Ectodermal cell (in vitro differentiated cells): ENCODE measurements around the gene S100A5.
A peak's percentile ranks its signal among the peaks of the same experiment; 100 is the strongest.
"Not testable (repeated sequence)": the region's sequence is repeated elsewhere in the genome, so short reads cannot be mapped to it uniquely, and the experiment has no call there.

Experiments used
- H3K27ac ChIP-seq: 2 replicates; pipeline ENCODE4 v1.7.0; 2013; ENCODE audit warnings: mild to moderate bottlenecking, low read depth, low read length; ENCODE audit not compliant: insufficient read depth, poor library complexity, severe bottlenecking
- H3K27me3 ChIP-seq: 2 replicates; pipeline ENCODE4 v1.7.0; 2013; ENCODE audit warnings: mild to moderate bottlenecking, low read length; ENCODE audit not compliant: insufficient read depth, control insufficient read depth, poor library complexity, severe bottlenecking
- H3K36me3 ChIP-seq: one replicate; pipeline ENCODE4 v1.7.0; 2013; ENCODE audit warnings: low read length; ENCODE audit not compliant: control insufficient read depth, insufficient read depth
- H3K4me1 ChIP-seq: one replicate; pipeline ENCODE4 v1.7.0; 2013; ENCODE audit warnings: low read length; ENCODE audit not compliant: control insufficient read depth, insufficient read depth
- H3K4me3 ChIP-seq: 2 replicates; pipeline ENCODE4 v1.7.0; 2013; ENCODE audit warnings: low read depth, low read length, control low read depth; ENCODE audit not compliant: insufficient read depth
- H3K9me3 ChIP-seq: 2 replicates; pipeline ENCODE4 v1.7.0; 2013; ENCODE audit warnings: mild to moderate bottlenecking, low read length, moderate library complexity; ENCODE audit not compliant: control insufficient read depth
- WGBS, 2 experiments: methylation state at CpG; one replicate each; pipeline ENCODE4 v1.1.7; 2013; ENCODE audit warnings: missing lambda C conversion rate in 2 of 2; 5-methylcytosine and 5-hydroxymethylcytosine counted together

Gene S100A5

GRCh38 chr1:153533689-153534201 is 7.0 kb downstream of the S100A5 start:
- Histone ChIP-seq H3K27me3 (peaks cover 4% of the 10 kb centered on the region), H3K36me3 (no peaks in the 10 kb centered on the region), H3K4me3 (no peak overlapping the region), H3K4me1 (peaks cover 18% of the 10 kb centered on the region), H3K9me3 (no peaks in the 10 kb centered on the region), H3K27ac (no peak overlapping the region)
- 88 to 90% methylated on average over 13 of the region's 13 CpGs for WGBS, 2 experiments

GRCh38 chr1:153532769-153533599 is 7.8 kb downstream of the S100A5 start:
- WGBS, 2 experiments = 10 to 12% methylated on average over 34 of the region's 34 CpGs

GRCh38 chr1:153532181-153532580 is 8.6 kb downstream of the S100A5 start:
- Histone ChIP-seq H3K4me3 (no peak overlapping the region), H3K27ac (no peak overlapping the region), H3K36me3 (no peaks in the 10 kb centered on the region), H3K27me3 (peaks cover 4% of the 10 kb centered on the region), H3K4me1 (peaks cover 18% of the 10 kb centered on the region), H3K9me3 (no peaks in the 10 kb centered on the region)
- WGBS, 2 experiments = 84 to 90% methylated on average over 2 of the region's 2 CpGs

More at GRCh38 chr1:153532769-153533599, 7.8 kb downstream of the S100A5 start:
- H3K4me1 ChIP-seq = peaks cover 18% of the 10 kb centered on the region
- no peaks in the 10 kb centered on the region for H3K36me3 ChIP-seq
- peak overlapping the region; percentile 14 for H3K4me3 ChIP-seq
- H3K9me3 ChIP-seq = no peaks in the 10 kb centered on the region
- no peak overlapping the region for H3K27ac ChIP-seq
- peaks cover 4% of the 10 kb centered on the region for H3K27me3 ChIP-seq

- Histone ChIP-seq H3K4me1 (peaks cover 18% of the 10 kb centered on the region), H3K27me3 (peaks cover 4% of the 10 kb centered on the region), H3K36me3 (no peaks in the 10 kb centered on the region), H3K9me3 (no peaks in the 10 kb centered on the region), H3K27ac (no peak overlapping the region), H3K4me3 (no peak overlapping the region)
- WGBS, 2 experiments = 85 to 94% methylated on average over 3 of the region's 3 CpGs
Measured at GRCh38 chr1:153531638-153532037, 9.1 kb downstream of the S100A5 start.

GRCh38 chr1:153527683-153528040 is 13.1 kb downstream of the S100A5 start:
- H3K4me1 ChIP-seq = peaks cover 4% of the 10 kb centered on the region
- H3K9me3 ChIP-seq = no peaks in the 10 kb centered on the region
- H3K36me3 ChIP-seq = no peaks in the 10 kb centered on the region
- H3K4me3 ChIP-seq = no peak overlapping the region
- H3K27ac ChIP-seq = no peak overlapping the region
- no peaks in the 10 kb centered on the region for H3K27me3 ChIP-seq
- WGBS, 2 experiments = 84 to 87% methylated on average over 5 of the region's 5 CpGs

GRCh38 chr1:153527023-153527682 is 13.6 kb downstream of the S100A5 start:
- no peaks in the 10 kb centered on the region for H3K27me3 ChIP-seq
- 79 to 81% methylated on average over 8 of the region's 8 CpGs for WGBS, 2 experiments
- H3K9me3 ChIP-seq = no peaks in the 10 kb centered on the region
- H3K4me3 ChIP-seq = no peak overlapping the region
- no peaks in the 10 kb centered on the region for H3K36me3 ChIP-seq
- H3K27ac ChIP-seq = no peak overlapping the region
- no peaks in the 10 kb centered on the region for H3K4me1 ChIP-seq

GRCh38 chr1:153526132-153526543 is 14.6 kb downstream of the S100A5 start:
- Histone ChIP-seq H3K4me3 (no peak overlapping the region), H3K9me3 (no peaks in the 10 kb centered on the region), H3K36me3 (no peaks in the 10 kb centered on the region), H3K27me3 (no peaks in the 10 kb centered on the region), H3K4me1 (no peaks in the 10 kb centered on the region), H3K27ac (no peak overlapping the region)
- 92 to 95% methylated on average over 8 of the region's 8 CpGs for WGBS, 2 experiments

- H3K27ac ChIP-seq = no peak overlapping the region
- H3K4me1 ChIP-seq = no peaks in the 10 kb centered on the region
- no peak overlapping the region for H3K4me3 ChIP-seq
- WGBS, 2 experiments = 55 to 57% methylated on average over 3 of the region's 3 CpGs
- no peaks in the 10 kb centered on the region for H3K9me3 ChIP-seq
- H3K36me3 ChIP-seq = no peaks in the 10 kb centered on the region
- H3K27me3 ChIP-seq = no peaks in the 10 kb centered on the region
Measured at GRCh38 chr1:153525088-153525728, 15.5 kb downstream of the S100A5 start.

GRCh38 chr1:153522353-153523048 is 18.2 kb downstream of the S100A5 start:
- 84 to 87% methylated on average over 13 to 14 of the region's 14 CpGs for WGBS, 2 experiments
- not testable (repeated sequence) for H3K4me1 ChIP-seq

More at GRCh38 chr1:153522353-153523048, 18.2 kb downstream of the S100A5 start:
- not testable (repeated sequence) for H3K36me3 ChIP-seq, H3K4me3 ChIP-seq, H3K27ac ChIP-seq, H3K9me3 ChIP-seq, H3K27me3 ChIP-seq
